Caco-2 (cell line): ENCODE measurements around the gene TTC38. TPM values are rescaled to one million over a fixed set of nuclear protein-coding genes. Genes with fewer than 3 reads are reported as not detected.

ENCODE experiments used
- BruUV-seq: library from RNA; stranded (reverse); fragments of 400-500 nt; replicated peaks from 2 replicates; lab custom pipeline; 2021; lab: Mats Ljungman, UMichigan
- CTCF ChIA-PET: fragments of 300-600 bp; sonication (Branson Sonifier 250); formaldehyde crosslinking; loops from one replicate; lab custom pipeline; 2022; ENCODE audit warnings: antibody characterized with exemption; lab: Charles Lee
- POLR2A ChIA-PET: fragments of 300-600 bp; sonication (Branson Sonifier 250); formaldehyde crosslinking; loops from one replicate; lab custom pipeline; 2022; ENCODE audit warnings: antibody characterized with exemption; lab: Charles Lee
- DNase-seq, 2 experiments: peaks; one replicate each; pipeline versions ENCODE4 v3.0.0 to v3.0.0-alpha.2; 2020 to 2022
- H3K27me3 ChIP-seq: replicated peaks from 2 replicates; pipeline ENCODE4 v1.6.0; 2011; ENCODE audit warnings: low read length; ENCODE audit not compliant: control insufficient read depth, insufficient read depth
- H3K36me3 ChIP-seq: 2 replicates; pipeline ENCODE4 v1.5.1; 2011; ENCODE audit warnings: low read length; ENCODE audit not compliant: control insufficient read depth, insufficient read depth
- H3K4me1 ChIP-seq: fragments of 250-450 bp; sonication (Bioruptor Pico); 2 replicates; pipeline ENCODE4 v1.5.1; 2020; ENCODE audit warnings: mild to moderate bottlenecking
- H3K4me3 ChIP-seq: 2 replicates; pipeline ENCODE4 v1.5.1; 2011; ENCODE audit warnings: low read depth, mild to moderate bottlenecking, control low read depth, low read length
- H3K9me3 ChIP-seq: fragments of 250-450 bp; sonication (Bioruptor Pico); 2 replicates; pipeline ENCODE4 v1.5.1; 2020; ENCODE audit warnings: mild to moderate bottlenecking, moderate library complexity
- H3K27ac Mint-ChIP-seq: one replicate; pipeline ENCODE4 v1.8.0; 2022; ENCODE audit warnings: mixed read lengths; ENCODE audit not compliant: unreplicated experiment
- H3K27me3 Mint-ChIP-seq: one replicate; pipeline ENCODE4 v1.8.0; 2022; ENCODE audit warnings: mixed read lengths; ENCODE audit not compliant: insufficient read depth, unreplicated experiment
- H3K36me3 Mint-ChIP-seq: one replicate; pipeline ENCODE4 v1.8.0; 2022; ENCODE audit warnings: mild to moderate bottlenecking, mixed read lengths; ENCODE audit not compliant: insufficient read depth, unreplicated experiment
- H3K4me1 Mint-ChIP-seq: one replicate; pipeline ENCODE4 v1.8.0; 2022; ENCODE audit warnings: low read depth, mixed read lengths; ENCODE audit not compliant: unreplicated experiment
- H3K4me3 Mint-ChIP-seq: one replicate; pipeline ENCODE4 v1.8.0; 2022; ENCODE audit warnings: mild to moderate bottlenecking, moderate library complexity, mixed read lengths; ENCODE audit not compliant: unreplicated experiment
- H3K9me3 Mint-ChIP-seq: one replicate; pipeline ENCODE4 v1.8.0; 2022; ENCODE audit warnings: mixed read lengths; ENCODE audit not compliant: unreplicated experiment
- CTCF ChIP-seq, 2 experiments: fragments of 200-600 bp in 1 of 2; IDR thresholded peaks; 1 replicate in 1 of 2; 2 replicates in 1 of 2; pipeline versions ENCODE4 v1.5.1 to v1.8.0; 2011 to 2022; ENCODE audit warnings: antibody characterized with exemption in 1 of 2, control low read depth in 1 of 2, inconsistent platforms in 1 of 2, low read depth in 1 of 2, low read length in 1 of 2, mild to moderate bottlenecking in 1 of 2, moderate library complexity in 1 of 2; ENCODE audit not compliant: insufficient read depth in 1 of 2, severe bottlenecking in 1 of 2, unreplicated experiment in 1 of 2
- intact Hi-C: fragments of 100-400 bp; cut with micrococcal nuclease; formaldehyde crosslinking; loops from one replicate; pipeline ENCODE4 v1.10.0; 2022; ENCODE audit not compliant: unreplicated experiment
- total RNA-seq: library from RNA; stranded (reverse); gene quantifications from 2 replicates; pipeline ENCODE4 v1.2.3, GENCODE V29; 2022

The TTC38 gene
- total RNA-seq, 1 experiment from 2014 or later = 44.5 TPM

- H3K4me3 Mint-ChIP-seq = peak overlapping the region; percentile 93
- Histone ChIP-seq H3K4me1 (peaks cover 12% of the 10 kb centered on the region), H3K4me3 (peak overlapping the region; percentile 78), H3K27me3 (no peaks in the 10 kb centered on the region), H3K36me3 (no peaks in the 10 kb centered on the region), H3K9me3 (no peaks in the 10 kb centered on the region)
- H3K4me1 Mint-ChIP-seq = peaks cover 7% of the 10 kb centered on the region
- no peaks in the 10 kb centered on the region for H3K27me3 Mint-ChIP-seq
- peak in 1 of 2 experiments; percentile 40 for DNase-seq
- TF ChIP-seq CTCF (IDR thresholded peaks at IDR 0.05; ENCODE audit: insufficient read depth in 1 of 2, low read depth in 1 of 2, low read length in 1 of 2, severe bottlenecking in 1 of 2, unreplicated experiment in 1 of 2) = no peak
- no TSS peak for BruUV-seq
- H3K36me3 Mint-ChIP-seq = no peaks in the 10 kb centered on the region
- ChIA-PET POLR2A (interaction anchor here (0.6 to 1.0 kb wide), 4 partner anchors 17 to 64 kb away, joined by 3 to 8 read pairs (median 4); partner anchors contain the start of genes GTSE1 and TTC38), CTCF (interaction anchor here (0.9 to 1.5 kb wide), 4 partner anchors 46 to 244 kb away, joined by 3 to 5 read pairs (median 3); partner anchors contain the start of genes GTSE1 and TRMU)
- intact Hi-C loops = loop anchor here (1.0 kb wide), 3 partner anchors 17 to 128 kb away; partner anchors contain the start of gene GTSE1
- peak overlapping the region; percentile 90 for H3K27ac Mint-ChIP-seq
- no peaks in the 10 kb centered on the region for H3K9me3 Mint-ChIP-seq
Measured at GRCh38 chr22:46250783-46251125, 17.1 kb upstream of the TTC38 start.

GRCh38 chr22:46251266-46251665 is 16.5 kb upstream of the TTC38 start:
- no peak for TF ChIP-seq CTCF (IDR thresholded peaks at IDR 0.05; ENCODE audit: insufficient read depth in 1 of 2, low read depth in 1 of 2, low read length in 1 of 2, severe bottlenecking in 1 of 2, unreplicated experiment in 1 of 2)
- Mint-ChIP-seq H3K4me1 (peaks cover 10% of the 10 kb centered on the region), H3K27me3 (no peaks in the 10 kb centered on the region), H3K4me3 (peak overlapping the region; percentile 93), H3K9me3 (no peaks in the 10 kb centered on the region), H3K36me3 (no peaks in the 10 kb centered on the region), H3K27ac (peak overlapping the region; percentile 90)
- H3K4me3 ChIP-seq = peak overlapping the region; percentile 78
- ChIA-PET CTCF (no interaction called here), POLR2A (no interaction called here)
- no peak for DNase-seq
- intact Hi-C loops = no loop called here
- peaks cover 12% of the 10 kb centered on the region for H3K4me1 ChIP-seq
- H3K36me3 ChIP-seq = no peaks in the 10 kb centered on the region
- no peaks in the 10 kb centered on the region for H3K9me3 ChIP-seq
- no peaks in the 10 kb centered on the region for H3K27me3 ChIP-seq
- BruUV-seq = TSS peak; percentile 48

- peaks cover 12% of the 10 kb centered on the region for H3K4me1 ChIP-seq
- Mint-ChIP-seq H3K9me3 (no peaks in the 10 kb centered on the region), H3K27me3 (no peaks in the 10 kb centered on the region), H3K36me3 (no peaks in the 10 kb centered on the region), H3K4me3 (peak overlapping the region; percentile 93), H3K4me1 (peaks cover 13% of the 10 kb centered on the region), H3K27ac (no peak overlapping the region)
- intact Hi-C loops = no loop called here
- no peaks in the 10 kb centered on the region for H3K27me3 ChIP-seq
- ChIA-PET CTCF (no interaction called here), POLR2A (no interaction called here)
- no peak for TF ChIP-seq CTCF (IDR thresholded peaks at IDR 0.05; ENCODE audit: insufficient read depth in 1 of 2, low read depth in 1 of 2, low read length in 1 of 2, severe bottlenecking in 1 of 2, unreplicated experiment in 1 of 2)
- no peaks in the 10 kb centered on the region for H3K36me3 ChIP-seq
- H3K9me3 ChIP-seq = no peaks in the 10 kb centered on the region
- no TSS peak for BruUV-seq
- DNase-seq = no peak
- H3K4me3 ChIP-seq = no peak overlapping the region
Measured at GRCh38 chr22:46251816-46252380, 15.9 kb upstream of the TTC38 start.
